NCI-H1694 (cell line): ENCODE results near the gene AOC2.
"Not testable (repeated sequence)": the region's sequence is repeated elsewhere in the genome, so short reads cannot be mapped to it uniquely, and the experiment has no call there.

Experiments used
- DNase-seq: peaks from one replicate; lab custom pipeline; 2025; lab: John Stamatoyannopoulos, UW

Gene AOC2

DNA sequence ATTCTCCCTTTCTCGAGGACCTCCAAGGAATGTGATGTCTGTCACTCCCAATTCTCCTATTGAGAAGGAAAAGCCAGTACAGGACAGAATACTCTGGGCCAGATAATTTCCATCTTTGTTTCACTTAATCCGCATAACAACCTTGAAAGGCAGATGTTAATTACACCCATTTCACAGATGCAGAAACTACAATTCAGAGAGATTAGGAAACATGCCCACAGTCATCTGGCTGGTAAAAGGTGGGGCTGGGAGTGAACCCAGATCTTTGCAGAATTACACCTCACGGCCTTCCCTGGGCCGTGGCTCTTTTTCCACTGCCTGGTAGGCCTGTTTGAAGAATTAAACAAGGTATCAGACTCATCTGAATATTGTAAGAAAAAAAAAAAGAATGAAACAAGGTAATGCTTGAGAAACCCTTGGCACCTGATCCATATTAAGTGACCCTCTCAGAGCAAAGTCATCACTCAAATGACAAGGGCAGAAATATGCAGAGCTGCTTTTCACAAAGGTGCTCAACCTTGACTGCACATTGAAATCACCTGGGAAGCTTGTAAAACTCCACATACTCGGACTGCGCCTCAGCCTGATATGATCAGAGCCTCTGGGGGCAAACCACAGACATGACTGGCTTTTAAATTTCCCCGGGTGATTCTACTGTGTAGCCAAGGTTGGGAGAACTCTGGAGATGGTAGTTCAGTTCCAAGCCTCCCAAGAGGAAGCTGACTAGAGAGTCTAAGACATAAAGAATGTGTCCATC, 39.6 kb downstream of the AOC2 start:
- no peak for DNase-seq

DNA sequence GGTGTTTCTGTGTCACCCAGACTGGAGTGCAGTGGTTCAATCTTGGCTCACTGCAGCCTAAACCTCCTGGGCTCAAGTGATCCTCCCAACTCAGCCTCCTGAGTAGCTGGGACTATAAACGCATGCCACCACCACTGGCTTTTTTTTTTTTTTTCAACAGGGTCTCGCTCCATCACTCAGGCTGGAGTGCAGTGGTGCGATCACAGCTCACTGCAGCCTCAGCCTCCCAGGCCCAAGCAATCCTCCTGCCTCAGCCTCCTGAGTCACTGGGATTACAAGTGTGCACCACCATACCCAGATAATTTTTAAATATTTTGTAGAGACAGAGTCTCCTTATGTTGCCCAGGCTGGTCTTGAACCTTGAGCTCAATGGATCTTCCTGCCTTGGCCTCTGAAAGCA, 41.4 kb downstream of the AOC2 start:
- not testable (repeated sequence) for DNase-seq

DNA sequence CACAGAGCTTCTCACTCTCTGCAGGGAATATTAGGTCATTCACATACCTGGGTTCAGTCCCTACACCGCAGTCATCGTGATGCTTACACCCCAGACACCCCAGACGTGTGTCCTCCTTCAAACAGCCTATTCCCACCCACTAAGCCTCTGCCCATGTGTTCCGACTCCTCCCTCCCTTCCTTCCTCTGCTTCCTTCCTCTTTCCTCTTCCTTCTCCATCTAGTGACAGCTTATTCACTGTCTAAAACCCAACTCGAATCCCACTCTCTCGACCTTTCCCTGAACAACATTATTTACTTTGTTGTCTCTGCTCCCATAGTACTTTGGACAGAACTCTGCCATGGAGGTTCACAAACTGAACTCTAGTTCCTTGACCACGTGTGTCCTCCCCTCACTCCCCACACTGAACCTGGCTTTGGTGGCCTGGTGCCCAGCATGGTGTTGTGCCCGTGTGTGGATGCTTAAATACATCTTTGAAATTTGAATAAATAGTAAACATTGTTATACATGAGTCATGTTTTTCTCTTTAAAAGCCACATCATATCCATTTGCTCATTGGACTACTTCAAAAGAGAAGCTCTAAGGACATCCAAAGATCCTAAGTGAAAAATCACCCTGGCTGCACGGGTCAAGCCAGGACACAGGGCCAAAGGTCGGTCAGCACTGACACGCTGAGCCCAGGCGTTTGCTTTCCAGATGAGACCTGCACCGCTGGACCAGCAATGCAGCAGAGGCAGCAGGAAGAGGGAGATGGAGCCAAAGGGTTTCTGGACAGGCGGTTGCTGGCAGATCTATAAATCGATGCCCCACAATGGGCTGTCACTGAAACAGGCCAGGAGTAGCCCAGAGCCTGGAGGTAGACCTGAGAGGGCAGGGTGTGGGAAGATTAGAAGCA, 42.1 kb downstream of the AOC2 start:
- DNase-seq: no peak

DNA sequence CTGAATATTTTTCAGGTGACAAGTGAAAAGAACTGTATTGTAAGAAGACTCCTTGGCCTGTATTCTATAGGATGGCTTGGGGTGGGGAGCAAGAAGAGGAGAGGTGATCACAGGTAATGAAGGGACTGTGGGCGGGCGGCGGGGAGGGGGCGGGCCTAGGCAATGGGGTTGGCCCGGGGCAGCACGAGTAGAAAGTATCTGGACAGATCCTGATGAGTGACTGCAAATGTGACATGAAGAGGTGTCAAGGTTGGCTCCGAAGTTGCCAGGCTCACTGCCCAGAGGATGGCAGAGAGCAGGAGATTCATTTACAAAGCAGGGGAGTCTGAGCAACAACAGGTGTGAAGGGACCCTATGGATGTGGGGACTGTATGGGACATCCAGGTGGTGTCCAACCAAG, 45.4 kb downstream of the AOC2 start:
- DNase-seq: no peak

DNA sequence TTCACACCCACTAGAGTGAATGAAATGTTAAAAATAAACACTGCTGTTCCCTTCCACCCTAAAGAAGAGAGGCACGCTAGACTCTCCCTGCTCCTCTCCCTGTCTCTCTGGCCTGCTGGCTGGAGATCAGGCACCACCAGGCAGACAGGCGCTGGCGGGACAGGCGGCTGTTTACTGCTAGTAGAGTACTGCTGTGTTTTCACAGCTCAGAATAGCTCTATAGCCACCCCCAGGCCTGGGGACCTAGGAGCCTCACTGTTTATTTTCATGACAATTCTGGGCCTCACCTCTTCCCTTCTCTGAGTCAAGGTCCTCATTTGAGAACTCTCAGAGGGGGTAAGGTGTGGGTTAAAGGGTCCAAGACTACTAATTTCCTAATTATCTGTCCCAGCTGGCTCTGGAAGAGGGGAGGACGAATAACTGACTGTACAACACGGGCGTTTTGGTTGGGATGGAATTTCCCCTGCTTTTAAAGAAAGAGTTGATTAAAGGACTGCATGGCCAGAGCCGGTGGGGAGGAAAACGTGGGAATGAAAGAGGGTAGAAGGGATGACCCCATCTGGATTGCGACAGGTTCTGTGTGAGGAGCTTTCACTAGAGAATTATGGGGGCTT, 47.3 kb downstream of the AOC2 start:
- DNase-seq: no peak

DNA sequence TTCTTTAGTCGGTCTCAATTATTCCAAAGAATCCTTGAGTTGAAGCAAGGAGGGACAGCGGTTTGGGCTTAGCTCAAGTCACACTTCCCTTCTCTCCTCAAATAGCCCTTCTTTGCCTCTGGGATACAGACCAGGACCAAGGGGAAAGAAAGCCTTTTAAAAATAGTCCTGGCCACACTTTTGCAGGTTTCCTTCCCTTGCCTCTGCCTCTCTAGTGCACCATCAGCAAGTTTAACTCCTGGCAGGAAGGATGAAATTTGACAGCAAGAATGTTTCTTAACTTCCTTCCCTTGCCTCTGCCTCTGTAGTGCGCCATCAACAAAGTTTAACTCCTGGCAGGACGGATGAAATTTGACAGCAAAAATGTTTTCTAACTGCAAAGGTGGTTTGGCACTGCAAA, 49.0 kb downstream of the AOC2 start:
- DNase-seq: no peak

DNA sequence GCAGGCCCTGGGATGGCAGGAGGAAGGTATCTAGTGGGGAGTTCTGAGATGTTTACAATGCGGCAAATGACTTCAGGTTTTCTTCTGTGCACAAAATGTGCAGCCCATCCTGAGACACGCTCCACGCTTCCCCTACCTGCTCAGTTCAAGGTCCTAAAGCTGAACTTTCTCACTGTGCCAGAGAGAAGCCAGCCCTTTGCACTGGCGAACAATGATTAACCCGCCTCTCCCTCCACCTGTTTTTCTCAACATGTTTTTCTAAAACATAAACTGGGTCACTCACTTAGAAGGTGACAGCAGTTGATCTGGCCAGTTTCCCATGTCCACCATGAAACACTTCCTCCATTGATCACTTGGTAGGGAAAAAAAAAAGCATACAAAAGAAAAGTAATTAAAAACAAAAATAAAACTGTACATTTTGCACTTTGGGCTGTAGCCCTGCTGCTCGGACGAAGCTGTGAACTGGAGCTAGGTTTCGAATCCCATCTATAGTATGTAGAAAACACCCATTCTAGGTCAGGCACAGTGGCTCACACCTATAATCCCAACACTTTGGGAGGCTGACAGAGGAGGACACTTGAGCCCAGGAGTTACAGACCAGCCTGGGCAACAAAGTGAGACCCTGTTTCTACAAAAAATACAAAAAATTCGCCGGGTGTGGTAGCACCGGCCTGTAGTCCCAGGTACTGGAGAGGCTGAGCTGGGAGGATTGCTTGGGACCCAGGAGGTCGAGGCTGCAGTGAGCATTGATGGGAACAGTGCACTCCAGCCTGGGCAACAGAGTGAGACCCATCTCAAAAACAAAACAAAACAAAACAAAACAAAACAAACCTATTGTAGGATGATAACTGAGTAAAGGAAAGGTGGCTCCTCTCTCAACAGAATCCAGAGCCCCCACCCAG, 50.2 kb downstream of the AOC2 start:
- no peak for DNase-seq

DNA sequence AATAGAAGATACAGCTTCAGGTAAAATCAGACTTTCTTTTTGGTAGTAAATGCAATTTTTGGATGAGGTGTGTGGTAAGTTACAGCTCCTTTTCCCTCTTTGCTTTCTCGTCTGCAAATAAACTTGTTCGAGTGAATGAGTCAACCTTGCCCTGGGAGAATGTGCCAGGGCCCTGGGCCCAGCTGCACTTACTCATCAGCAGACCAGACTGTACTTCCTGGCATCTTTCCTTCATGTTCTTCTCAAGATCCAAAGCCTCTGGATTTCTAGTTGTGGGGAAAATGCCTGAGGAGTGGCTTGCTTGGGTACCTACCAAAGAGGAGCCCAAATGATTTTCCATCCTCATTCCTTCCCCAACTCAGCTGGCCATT, 50.8 kb downstream of the AOC2 start:
- DNase-seq: no peak

DNA sequence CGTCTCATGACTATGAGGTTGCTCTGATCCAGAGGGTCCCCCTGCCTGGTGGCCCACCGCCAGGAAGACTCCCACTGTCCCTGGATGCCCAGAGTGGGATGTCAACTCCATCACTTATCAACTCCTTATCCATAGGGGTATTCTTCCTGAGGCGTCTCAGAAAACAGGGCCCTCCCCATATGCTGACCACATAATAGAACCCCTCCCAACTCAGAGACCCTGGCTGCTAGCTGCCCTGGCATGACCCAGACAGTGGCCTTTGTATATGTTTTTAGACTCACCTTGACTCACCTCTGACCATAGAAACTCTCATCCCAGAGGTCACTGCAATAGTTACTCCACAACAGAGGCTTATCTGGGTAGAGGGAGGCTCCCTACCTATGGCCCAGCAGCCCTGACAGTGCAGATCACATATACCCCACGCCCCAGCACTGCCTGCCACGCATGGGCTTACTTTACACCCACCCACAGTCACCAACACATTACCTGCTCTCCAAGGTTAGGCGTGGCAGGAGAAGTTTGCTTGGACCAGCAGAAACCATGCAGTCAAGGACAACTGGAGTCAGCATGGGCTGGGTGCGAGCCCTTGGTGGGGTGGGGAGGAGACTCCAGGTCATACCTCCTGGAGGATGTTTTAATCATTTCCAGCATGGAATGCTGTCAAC, 53.9 kb downstream of the AOC2 start:
- DNase-seq: no peak

DNA sequence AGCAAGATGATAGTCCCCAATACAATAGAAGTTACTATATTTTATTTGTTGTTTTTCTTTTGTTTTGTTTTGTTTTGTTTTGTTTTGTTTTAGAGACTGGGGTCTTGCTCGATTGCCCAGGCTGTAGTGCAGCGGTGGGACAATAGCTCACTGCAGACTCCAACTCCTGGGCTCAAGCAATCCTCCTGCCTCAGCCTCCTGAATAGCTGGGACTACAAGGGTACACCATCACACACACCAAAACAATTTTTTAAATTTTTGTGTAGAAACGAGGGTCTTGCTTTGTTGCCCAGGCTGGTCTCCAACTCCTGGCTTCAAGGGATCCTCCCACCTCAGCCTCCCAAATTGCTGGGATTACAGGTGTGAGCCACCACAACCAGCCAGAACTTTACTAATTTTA, 55.6 kb downstream of the AOC2 start:
- not testable (repeated sequence) for DNase-seq
